RKO (cell line): Measurements from ENCODE around the gene ADAMTS9.

Source experiments
- DNase-seq: peaks from one replicate; pipeline ENCODE4 v3.0.0-alpha.2; 2016; ENCODE audit warnings: low spot score

Gene ADAMTS9

GRCh38 chr3:64686446-64686908 lies 1.3 kb downstream of the ADAMTS9 start:
- peak; percentile 87 for DNase-seq

- DNase-seq = peak; percentile 92
Measured at GRCh38 chr3:64685800-64686445, 1.9 kb downstream of the ADAMTS9 start.

GRCh38 chr3:64685331-64685799 lies 2.4 kb downstream of the ADAMTS9 start:
- DNase-seq = no peak

- no peak for DNase-seq
Measured at GRCh38 chr3:64684715-64685261, 3.0 kb downstream of the ADAMTS9 start.

- DNase-seq = no peak
Measured at GRCh38 chr3:64681827-64682226, 6.0 kb downstream of the ADAMTS9 start.

GRCh38 chr3:64681015-64681414 lies 6.8 kb downstream of the ADAMTS9 start:
- no peak for DNase-seq

GRCh38 chr3:64680334-64680733 lies 7.5 kb downstream of the ADAMTS9 start:
- no peak for DNase-seq

GRCh38 chr3:64677961-64678716 lies 9.7 kb downstream of the ADAMTS9 start:
- no peak for DNase-seq

- DNase-seq = no peak
Measured at GRCh38 chr3:64676831-64677230, 11.0 kb downstream of the ADAMTS9 start.

GRCh38 chr3:64675687-64676247 lies 12.0 kb downstream of the ADAMTS9 start:
- DNase-seq = no peak

GRCh38 chr3:64674591-64675076 lies 13.2 kb downstream of the ADAMTS9 start:
- no peak for DNase-seq

GRCh38 chr3:64673159-64673715 lies 14.6 kb downstream of the ADAMTS9 start:
- no peak for DNase-seq

GRCh38 chr3:64668582-64669510 lies 19.0 kb downstream of the ADAMTS9 start:
- no peak for DNase-seq

GRCh38 chr3:64667887-64668581 lies 19.8 kb downstream of the ADAMTS9 start:
- DNase-seq = no peak

GRCh38 chr3:64667138-64667537 lies 20.7 kb downstream of the ADAMTS9 start:
- peak; percentile 14 for DNase-seq

- no peak for DNase-seq
Measured at GRCh38 chr3:64666171-64666588, 21.6 kb downstream of the ADAMTS9 start.

GRCh38 chr3:64664397-64664796 lies 23.4 kb downstream of the ADAMTS9 start:
- no peak for DNase-seq

- no peak for DNase-seq
Measured at GRCh38 chr3:64659617-64659978, 28.2 kb downstream of the ADAMTS9 start.

- DNase-seq = no peak
Measured at GRCh38 chr3:64658001-64658400, 29.8 kb downstream of the ADAMTS9 start.

GRCh38 chr3:64656544-64656943 lies 31.3 kb downstream of the ADAMTS9 start:
- DNase-seq = no peak

GRCh38 chr3:64655160-64655559 lies 32.6 kb downstream of the ADAMTS9 start:
- no peak for DNase-seq
